K562 (cell line): ENCODE results near the gene IRGQ. TPM values are rescaled to one million over a fixed set of nuclear protein-coding genes. Genes with fewer than 3 reads are reported as not detected.

Experiments
- ARID1B ChIP-seq: fragments of 450-650 bp; IDR thresholded peaks from 2 replicates; pipeline ENCODE4 v1.6.1; 2016; ENCODE audit warnings: antibody characterized with exemption, mild to moderate bottlenecking, inconsistent platforms
- CBFA2T2 ChIP-seq: fragments of 450-650 bp; conservative IDR thresholded peaks from 2 replicates; pipeline ENCODE4 v1.6.1; 2017; ENCODE audit warnings: mild to moderate bottlenecking
- DMBX1 ChIP-seq: fragments of 250-450 bp; sonication (Bioruptor Pico); IDR thresholded peaks from 2 replicates; pipeline ENCODE4 v1.8.0; 2022; ENCODE audit warnings: inconsistent platforms, mild to moderate bottlenecking, moderate library complexity, borderline replicate concordance
- FOXK2 ChIP-seq, 2 experiments: fragments of 450-650 bp; IDR thresholded peaks in 1 of 2; conservative IDR thresholded peaks in 1 of 2; 2 replicates each; pipeline ENCODE4 v1.6.1; 2016; ENCODE audit warnings: low read depth in 2 of 2, mild to moderate bottlenecking in 1 of 2
- KDM4B ChIP-seq, 2 experiments: fragments of 450-650 bp in 1 of 2; sonication (generic) in 1 of 2; IDR thresholded peaks; 2 replicates each; pipeline ENCODE4 v1.6.1; 2016 to 2017; ENCODE audit warnings: borderline replicate concordance in 2 of 2, antibody characterized with exemption in 1 of 2, low read depth in 1 of 2, mild to moderate bottlenecking in 1 of 2
- NONO ChIP-seq, 2 experiments: fragments of 200-400 bp in 1 of 2; fragments of 450-650 bp in 1 of 2; formaldehyde crosslinking in 1 of 2; IDR thresholded peaks; 2 replicates each; pipeline ENCODE4 v1.6.1; 2017; ENCODE audit warnings: low read depth in 2 of 2, mild to moderate bottlenecking in 2 of 2, moderate library complexity in 2 of 2, low read length in 1 of 2
- PHB ChIP-seq: fragments of 250-450 bp; sonication (Bioruptor Pico); IDR thresholded peaks from 2 replicates; pipeline ENCODE4 v1.5.0; 2021
- ZC3H11A ChIP-seq: IDR thresholded peaks from 2 replicates; pipeline ENCODE4 v1.6.1; 2012; ENCODE audit warnings: low read depth, low read length, improper control_type of control experiment
- ZNF121 ChIP-seq: sonication (generic); formaldehyde crosslinking; conservative IDR thresholded peaks from 2 replicates; pipeline ENCODE4 v1.8.0; 2022; ENCODE audit warnings: missing genetic modification reagents
- ZNF583 ChIP-seq: fragments of 250-450 bp; sonication (Bioruptor Pico); IDR thresholded peaks from 2 replicates; pipeline ENCODE4 v1.4.0; 2020
- polyA plus RNA-seq, 8 experiments: library from polyadenylated mRNA; depleted of rRNA in 4 of 8; stranded (reverse) in 5 of 8; unstranded in 3 of 8; fragments of >200 nt; fragmentation: Nextera tagmentation in 2 of 8; fragmentation: Illumina TruSeq in 1 of 8; extraction: Ambion mirVana in 2 of 8; extraction: Trizol in 1 of 8; gene quantifications; 2 replicates each; pipeline versions ENCODE4 v1.2.1 to v1.2.3, GENCODE V29; 2011 to 2014; ENCODE audit warnings: inconsistent platforms in 1 of 8, missing spikeins in 1 of 8
- total RNA-seq, 7 experiments: library from RNA; depleted of rRNA in 6 of 7; stranded (reverse); fragments of >200 nt in 6 of 7; fragmentation: Illumina TruSeq in 2 of 7; extraction: Trizol in 2 of 7; gene quantifications; 2 replicates each; pipeline versions ENCODE4 v1.2.1 to v1.2.3, GENCODE V29; 2011 to 2021; ENCODE audit warnings: low replicate concordance in 1 of 7
- TF ChIP-seq, protein P1 (sequence below), 2 experiments: fragments of 200-800 bp in 1 of 2; sonication (Bioruptor generic) in 1 of 2; sonication (generic) in 1 of 2; formaldehyde crosslinking in 1 of 2; IDR thresholded peaks in 1 of 2; conservative IDR thresholded peaks in 1 of 2; 2 replicates each; pipeline versions ENCODE4 v1.5.0 to v1.6.1; 2016 to 2020; ENCODE audit warnings: missing compliant biosample characterization in 1 of 2, missing genetic modification characterization in 1 of 2, missing genetic modification reagents in 1 of 2
- TF ChIP-seq, protein P2 (sequence below): fragments of 250-450 bp; sonication (Bioruptor Pico); IDR thresholded peaks from 2 replicates; pipeline ENCODE4 v1.4.0; 2020
- TF ChIP-seq, protein P3 (sequence below), 2 experiments: fragments of 450-650 bp; conservative IDR thresholded peaks; 2 replicates each; pipeline ENCODE4 v1.6.1; 2017; ENCODE audit warnings: mild to moderate bottlenecking in 2 of 2, moderate library complexity in 2 of 2
- TF ChIP-seq, protein P4 (sequence below): sonication (generic); formaldehyde crosslinking; IDR thresholded peaks from 2 replicates; pipeline ENCODE4 v1.8.0; 2022; ENCODE audit warnings: missing genetic modification reagents, mild to moderate bottlenecking, borderline replicate concordance

IRGQ gene
- total and polyA plus RNA-seq, 9 of the 15 experiments (the other 6 are each of a cell fraction or from before 2014, with no cell fraction given): 3.5 to 19.2 (median 7.9) TPM

DNA sequence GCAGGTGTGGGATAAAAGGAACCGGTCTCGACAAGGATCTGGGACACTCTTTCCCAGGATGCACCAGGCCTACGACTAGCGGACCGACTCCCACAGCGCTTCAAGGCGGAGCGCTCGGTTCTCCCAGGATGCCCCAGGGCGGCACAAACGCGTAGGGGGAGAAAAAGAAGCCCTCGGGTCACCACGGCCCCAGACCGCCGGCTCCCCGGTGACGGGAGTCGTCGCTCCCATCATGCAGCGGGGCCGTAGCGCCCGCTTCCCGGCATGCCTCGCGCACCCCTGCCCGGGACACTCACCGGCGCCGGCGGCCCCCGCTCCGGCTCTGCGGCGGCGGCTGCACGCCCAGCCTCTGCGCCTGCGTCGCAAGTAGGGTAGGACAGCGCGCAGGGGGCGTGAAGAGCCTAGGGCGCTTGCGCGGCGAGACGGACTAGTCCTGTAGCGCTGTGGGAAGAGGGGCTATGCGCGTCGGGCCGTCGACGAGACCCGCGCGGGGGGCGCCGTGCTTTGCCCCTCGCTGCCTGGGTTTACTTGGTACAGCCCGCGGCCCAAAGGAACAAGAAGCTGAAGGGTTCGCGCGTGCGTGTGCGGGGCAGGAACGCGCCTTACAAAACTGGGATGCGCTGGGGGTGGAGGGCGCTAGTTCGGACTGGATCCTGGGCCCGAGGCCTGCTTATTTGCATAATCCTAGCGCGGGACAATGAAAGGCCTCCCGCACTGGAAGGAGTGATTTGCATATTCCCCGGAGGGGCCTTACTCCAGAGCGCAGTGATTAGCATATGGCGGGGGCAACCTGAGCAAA lies 23.5 kb upstream of the IRGQ start, which contains the start of gene ZNF428 (continued):
- TF ChIP-seq DMBX1 (CRISPR knock-in tag) (peak; percentile 11; the same call in 1 of the 2 replicates), NONO (IDR thresholded peaks at IDR 0.05; ENCODE audit: low read depth in 2 of 2, low read length in 1 of 2) (peak; percentile 81), ZNF583 (0 out of 2 replicates have a peak, but pooled peaks have one; percentile 77), FOXK2 (conservative IDR thresholded peaks at IDR 0.05 in 1 of 2, IDR thresholded peaks at IDR 0.05 in 1 of 2; ENCODE audit: low read depth in 2 of 2) (peak in 1 of 2 experiments; percentile 65; a peak in 1 of 4 replicates), ZNF121 (CRISPR knock-in tag) (no peak), ZC3H11A (no peak), CBFA2T2 (no peak), KDM4B (IDR thresholded peaks at IDR 0.05; ENCODE audit: borderline replicate concordance in 2 of 2, low read depth in 1 of 2) (peak in 1 of 2 experiments; percentile 32; a peak in 1 of 4 replicates), ARID1B (no peak), PHB (CRISPR knock-in tag) (0 out of 2 replicates have a peak, but pooled peaks have one; percentile 17)
- TF ChIP-seq, protein P1, sequence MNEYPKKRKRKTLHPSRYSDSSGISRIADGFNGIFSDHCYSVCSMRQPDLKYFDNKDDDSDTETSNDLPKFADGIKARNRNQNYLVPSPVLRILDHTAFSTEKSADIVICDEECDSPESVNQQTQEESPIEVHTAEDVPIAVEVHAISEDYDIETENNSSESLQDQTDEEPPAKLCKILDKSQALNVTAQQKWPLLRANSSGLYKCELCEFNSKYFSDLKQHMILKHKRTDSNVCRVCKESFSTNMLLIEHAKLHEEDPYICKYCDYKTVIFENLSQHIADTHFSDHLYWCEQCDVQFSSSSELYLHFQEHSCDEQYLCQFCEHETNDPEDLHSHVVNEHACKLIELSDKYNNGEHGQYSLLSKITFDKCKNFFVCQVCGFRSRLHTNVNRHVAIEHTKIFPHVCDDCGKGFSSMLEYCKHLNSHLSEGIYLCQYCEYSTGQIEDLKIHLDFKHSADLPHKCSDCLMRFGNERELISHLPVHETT (CRISPR knock-in tag; conservative IDR thresholded peaks at IDR 0.05 in 1 of 2, IDR thresholded peaks at IDR 0.05 in 1 of 2): peak in 1 of 2 experiments; percentile 100; a peak in 2 of 4 replicates
- TF ChIP-seq, protein P2, sequence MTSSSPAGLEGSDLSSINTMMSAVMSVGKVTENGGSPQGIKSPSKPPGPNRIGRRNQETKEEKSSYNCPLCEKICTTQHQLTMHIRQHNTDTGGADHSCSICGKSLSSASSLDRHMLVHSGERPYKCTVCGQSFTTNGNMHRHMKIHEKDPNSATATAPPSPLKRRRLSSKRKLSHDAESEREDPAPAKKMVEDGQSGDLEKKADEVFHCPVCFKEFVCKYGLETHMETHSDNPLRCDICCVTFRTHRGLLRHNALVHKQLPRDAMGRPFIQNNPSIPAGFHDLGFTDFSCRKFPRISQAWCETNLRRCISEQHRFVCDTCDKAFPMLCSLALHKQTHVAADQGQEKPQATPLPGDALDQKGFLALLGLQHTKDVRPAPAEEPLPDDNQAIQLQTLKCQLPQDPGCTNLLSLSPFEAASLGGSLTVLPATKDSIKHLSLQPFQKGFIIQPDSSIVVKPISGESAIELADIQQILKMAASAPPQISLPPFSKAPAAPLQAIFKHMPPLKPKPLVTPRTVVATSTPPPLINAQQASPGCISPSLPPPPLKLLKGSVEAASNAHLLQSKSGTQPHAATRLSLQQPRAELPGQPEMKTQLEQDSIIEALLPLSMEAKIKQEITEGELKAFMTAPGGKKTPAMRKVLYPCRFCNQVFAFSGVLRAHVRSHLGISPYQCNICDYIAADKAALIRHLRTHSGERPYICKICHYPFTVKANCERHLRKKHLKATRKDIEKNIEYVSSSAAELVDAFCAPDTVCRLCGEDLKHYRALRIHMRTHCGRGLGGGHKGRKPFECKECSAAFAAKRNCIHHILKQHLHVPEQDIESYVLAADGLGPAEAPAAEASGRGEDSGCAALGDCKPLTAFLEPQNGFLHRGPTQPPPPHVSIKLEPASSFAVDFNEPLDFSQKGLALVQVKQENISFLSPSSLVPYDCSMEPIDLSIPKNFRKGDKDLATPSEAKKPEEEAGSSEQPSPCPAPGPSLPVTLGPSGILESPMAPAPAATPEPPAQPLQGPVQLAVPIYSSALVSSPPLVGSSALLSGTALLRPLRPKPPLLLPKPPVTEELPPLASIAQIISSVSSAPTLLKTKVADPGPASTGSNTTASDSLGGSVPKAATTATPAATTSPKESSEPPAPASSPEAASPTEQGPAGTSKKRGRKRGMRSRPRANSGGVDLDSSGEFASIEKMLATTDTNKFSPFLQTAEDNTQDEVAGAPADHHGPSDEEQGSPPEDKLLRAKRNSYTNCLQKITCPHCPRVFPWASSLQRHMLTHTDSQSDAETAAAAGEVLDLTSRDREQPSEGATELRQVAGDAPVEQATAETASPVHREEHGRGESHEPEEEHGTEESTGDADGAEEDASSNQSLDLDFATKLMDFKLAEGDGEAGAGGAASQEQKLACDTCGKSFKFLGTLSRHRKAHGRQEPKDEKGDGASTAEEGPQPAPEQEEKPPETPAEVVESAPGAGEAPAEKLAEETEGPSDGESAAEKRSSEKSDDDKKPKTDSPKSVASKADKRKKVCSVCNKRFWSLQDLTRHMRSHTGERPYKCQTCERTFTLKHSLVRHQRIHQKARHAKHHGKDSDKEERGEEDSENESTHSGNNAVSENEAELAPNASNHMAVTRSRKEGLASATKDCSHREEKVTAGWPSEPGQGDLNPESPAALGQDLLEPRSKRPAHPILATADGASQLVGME (CRISPR knock-in tag): 0 out of 2 replicates have a peak, but pooled peaks have one; percentile 22
- TF ChIP-seq, protein P3, sequence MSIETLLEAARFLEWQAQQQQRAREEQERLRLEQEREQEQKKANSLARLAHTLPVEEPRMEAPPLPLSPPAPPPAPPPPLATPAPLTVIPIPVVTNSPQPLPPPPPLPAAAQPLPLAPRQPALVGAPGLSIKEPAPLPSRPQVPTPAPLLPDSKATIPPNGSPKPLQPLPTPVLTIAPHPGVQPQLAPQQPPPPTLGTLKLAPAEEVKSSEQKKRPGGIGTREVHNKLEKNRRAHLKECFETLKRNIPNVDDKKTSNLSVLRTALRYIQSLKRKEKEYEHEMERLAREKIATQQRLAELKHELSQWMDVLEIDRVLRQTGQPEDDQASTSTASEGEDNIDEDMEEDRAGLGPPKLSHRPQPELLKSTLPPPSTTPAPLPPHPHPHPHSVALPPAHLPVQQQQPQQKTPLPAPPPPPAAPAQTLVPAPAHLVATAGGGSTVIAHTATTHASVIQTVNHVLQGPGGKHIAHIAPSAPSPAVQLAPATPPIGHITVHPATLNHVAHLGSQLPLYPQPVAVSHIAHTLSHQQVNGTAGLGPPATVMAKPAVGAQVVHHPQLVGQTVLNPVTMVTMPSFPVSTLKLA (conservative IDR thresholded peaks at IDR 0.05): peak; percentile 28 to 69; a peak in 2 of 4 replicates
- TF ChIP-seq, protein P4, sequence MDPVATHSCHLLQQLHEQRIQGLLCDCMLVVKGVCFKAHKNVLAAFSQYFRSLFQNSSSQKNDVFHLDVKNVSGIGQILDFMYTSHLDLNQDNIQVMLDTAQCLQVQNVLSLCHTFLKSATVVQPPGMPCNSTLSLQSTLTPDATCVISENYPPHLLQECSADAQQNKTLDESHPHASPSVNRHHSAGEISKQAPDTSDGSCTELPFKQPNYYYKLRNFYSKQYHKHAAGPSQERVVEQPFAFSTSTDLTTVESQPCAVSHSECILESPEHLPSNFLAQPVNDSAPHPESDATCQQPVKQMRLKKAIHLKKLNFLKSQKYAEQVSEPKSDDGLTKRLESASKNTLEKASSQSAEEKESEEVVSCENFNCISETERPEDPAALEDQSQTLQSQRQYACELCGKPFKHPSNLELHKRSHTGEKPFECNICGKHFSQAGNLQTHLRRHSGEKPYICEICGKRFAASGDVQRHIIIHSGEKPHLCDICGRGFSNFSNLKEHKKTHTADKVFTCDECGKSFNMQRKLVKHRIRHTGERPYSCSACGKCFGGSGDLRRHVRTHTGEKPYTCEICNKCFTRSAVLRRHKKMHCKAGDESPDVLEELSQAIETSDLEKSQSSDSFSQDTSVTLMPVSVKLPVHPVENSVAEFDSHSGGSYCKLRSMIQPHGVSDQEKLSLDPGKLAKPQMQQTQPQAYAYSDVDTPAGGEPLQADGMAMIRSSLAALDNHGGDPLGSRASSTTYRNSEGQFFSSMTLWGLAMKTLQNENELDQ (CRISPR knock-in tag): no peak
